ENCODE results near the gene DRC7.

Gene DRC7

DNA sequence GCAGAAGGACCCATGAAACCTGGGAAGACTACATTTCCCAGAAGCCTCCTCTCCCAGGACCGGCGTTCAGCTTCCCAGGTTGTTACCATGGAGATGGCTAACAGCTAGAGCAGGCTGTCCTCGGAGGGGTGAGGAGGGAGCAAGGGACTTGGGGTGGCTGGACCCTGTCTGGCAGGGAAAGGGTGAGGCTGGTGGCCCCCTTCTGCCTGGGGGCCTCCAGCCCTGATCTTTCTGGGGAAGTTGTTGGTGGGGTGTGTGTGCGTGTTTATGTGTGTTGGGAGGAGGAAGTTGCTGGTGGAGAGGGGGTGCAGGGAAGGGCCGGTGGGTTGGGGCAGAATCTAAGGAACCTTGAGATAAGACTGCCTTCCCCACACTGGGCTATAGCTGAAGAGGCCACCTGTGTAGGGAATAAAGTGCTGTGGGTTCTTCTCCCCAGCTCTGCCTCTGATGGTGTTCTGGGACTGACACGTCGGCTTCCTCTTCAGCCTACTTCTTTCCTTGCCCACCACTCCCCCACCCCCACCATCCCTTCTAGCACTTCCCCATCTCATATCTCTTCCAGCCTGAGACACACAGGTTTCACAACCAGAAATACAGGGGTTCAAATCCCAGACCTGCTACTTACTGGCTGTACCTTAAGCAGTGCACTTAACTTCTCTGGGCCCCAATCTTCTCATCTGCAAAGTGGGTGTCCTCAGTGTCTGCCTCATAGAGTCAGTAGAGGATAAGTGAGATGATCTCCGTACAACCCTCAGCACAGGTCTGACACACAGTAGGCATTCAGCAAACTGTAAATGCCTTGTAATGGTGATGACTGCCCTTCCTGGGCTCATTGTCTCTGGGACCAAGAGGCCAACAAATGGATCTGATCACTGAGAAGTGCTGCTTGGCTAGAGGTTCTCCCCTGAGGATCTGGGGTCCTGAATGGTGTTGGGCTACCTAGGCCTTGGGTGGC is at the start of gene DRC7:
DRC7 (plus strand) TSS at position 82 of the 955 bp plus-strand sequence. CDS start 3,144 bp downstream, outside the sequence.
- DNase-seq: peak; percentile 59

GRCh38 chr16:57645169-57645568 is 49.4 kb upstream of the DRC7 start:
- no peak for DNase-seq

DNA sequence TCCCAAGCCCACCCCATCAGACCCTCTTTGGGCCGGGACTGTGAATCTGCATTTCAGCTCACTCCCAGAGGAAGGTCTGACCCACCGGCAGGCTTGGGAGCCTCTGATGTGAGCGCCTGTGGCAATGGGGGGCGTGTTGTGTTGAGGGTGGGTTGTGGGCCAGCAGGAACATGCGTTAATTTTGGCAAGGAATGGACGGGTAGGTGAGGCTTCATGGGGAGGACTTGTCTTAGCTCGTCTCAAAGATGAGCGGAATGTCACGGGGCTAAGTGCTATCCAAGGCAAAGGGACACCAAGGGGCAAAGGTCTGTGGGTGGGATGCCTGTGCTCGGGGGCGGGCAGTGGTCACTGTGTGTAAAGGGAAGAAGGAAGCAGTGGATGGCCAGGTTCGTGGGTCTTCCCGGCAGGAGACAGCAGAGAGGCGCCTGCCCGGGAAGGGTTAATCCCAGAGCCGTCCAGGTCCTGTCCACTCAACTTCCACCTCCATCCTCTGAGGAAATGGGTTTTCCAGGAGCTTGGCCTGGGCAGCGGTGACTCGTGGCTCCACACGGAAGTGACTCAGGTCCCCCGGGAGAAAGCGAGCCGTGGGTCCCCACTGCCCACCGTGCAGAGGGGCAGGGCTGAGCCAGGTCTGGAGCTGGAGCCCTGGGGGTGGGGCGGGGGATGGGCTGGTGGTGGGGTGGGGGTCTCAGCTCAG is 48.8 kb upstream of the DRC7 start:
- DNase-seq: no peak

GRCh38 chr16:57646388-57647039 is 48.1 kb upstream of the DRC7 start:
- DNase-seq: no peak

DNA sequence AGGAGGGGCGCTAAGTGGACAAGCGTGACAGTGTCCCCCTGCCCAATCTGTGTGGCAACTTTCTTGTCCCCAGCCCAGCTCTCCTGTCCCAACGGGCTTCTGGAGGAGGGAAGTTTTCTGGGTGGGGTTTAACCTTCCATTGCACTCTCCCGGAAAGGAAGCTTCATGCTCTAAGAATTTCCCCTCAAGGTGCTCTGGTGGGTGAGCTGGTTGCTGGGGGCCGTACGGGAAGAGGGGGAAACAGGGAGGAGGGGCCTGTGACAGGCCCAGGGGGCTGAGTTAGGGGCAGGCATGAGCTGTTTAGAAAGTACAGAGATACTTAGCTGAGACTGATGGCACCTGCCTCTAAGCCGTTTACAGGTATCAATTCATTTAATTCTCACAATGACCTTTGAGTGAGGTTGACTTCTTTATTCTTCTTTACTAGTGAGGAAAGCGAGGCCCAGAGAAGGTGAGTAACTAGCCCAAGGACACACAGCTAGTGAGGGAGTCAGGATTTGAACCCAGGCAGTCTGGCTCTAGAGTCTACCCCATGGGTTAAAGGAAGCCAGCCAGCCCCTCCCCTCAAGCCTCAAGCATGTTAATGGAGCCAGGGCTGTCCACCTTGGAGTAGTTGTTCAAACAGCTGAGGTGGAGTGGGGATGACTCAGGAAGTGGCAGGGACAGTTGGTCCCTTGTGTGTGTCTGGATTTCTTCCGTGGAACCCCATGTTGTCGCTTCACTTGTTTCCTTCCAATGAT is 47.3 kb upstream of the DRC7 start:
- no peak for DNase-seq

- peak; percentile 49 for DNase-seq
Measured at GRCh38 chr16:57648125-57648524, 46.5 kb upstream of the DRC7 start.

GRCh38 chr16:57648581-57649442 is 45.8 kb upstream of the DRC7 start:
- DNase-seq: peak; percentile 88

- no peak for DNase-seq
Measured at GRCh38 chr16:57649443-57649751, 45.2 kb upstream of the DRC7 start.

DNA sequence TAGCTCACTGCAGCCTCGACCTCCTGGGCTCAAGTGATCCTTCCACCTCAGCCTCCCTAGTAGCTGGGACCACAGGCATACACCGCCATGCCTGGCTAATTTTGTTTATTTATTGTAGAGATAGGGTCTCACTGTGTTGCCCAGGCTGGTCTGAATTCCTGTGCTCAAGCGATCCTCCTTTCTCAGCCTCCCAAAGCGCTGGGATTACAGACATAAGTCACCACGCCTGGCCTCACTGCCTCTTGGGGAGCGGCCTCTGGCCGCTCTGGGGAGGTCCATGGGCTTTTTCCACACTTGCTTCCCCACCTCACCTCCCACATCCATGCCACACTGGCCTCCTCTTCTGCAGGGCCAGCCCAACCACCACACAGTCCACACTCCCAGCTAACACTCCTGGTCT is 44.8 kb upstream of the DRC7 start:
- DNase-seq: no peak

DNA sequence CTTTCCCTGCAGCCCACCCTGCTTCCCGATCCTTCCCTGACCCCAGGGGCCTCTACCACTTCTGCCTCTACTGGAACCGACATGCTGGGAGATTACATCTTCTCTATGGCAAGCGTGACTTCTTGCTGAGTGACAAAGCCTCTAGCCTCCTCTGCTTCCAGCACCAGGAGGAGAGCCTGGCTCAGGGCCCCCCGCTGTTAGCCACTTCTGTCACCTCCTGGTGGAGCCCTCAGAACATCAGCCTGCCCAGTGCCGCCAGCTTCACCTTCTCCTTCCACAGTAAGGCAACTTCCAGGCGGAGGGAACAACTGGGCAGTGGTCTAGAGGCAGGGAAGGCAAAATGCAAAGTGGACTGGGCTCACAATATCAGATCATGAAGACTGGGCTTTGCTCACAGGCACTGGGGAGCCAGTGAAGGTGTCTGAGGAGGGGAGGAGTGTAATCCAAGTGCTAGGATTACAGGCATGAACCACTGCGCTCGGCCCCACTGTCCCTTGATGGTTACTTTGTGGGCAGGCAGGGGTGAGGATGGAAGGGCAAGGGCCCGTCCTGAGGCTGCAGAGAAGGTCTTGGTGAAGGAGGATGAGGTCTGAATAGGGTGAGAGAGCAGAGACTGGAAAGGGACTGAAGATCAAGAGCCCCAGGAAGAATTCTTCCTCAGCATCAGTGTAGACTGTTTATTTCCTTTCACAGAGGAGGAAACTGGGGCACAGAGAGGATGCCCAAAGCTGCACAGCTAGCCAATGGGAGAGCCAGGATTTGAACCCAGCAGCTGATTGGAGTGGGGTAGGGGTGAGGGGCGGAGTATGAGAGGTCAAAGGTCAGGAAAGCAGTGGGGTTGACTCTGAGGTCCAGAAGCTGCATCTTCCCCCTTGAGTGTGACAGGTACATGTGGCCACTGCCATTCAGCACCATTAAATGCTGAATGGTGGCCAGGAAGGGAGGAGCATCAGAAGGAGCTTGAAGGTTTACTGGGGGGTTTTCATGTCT is 43.0 kb upstream of the DRC7 start:
- no peak for DNase-seq

- no peak for DNase-seq
Measured at GRCh38 chr16:57652695-57653471, 41.7 kb upstream of the DRC7 start.

DNA sequence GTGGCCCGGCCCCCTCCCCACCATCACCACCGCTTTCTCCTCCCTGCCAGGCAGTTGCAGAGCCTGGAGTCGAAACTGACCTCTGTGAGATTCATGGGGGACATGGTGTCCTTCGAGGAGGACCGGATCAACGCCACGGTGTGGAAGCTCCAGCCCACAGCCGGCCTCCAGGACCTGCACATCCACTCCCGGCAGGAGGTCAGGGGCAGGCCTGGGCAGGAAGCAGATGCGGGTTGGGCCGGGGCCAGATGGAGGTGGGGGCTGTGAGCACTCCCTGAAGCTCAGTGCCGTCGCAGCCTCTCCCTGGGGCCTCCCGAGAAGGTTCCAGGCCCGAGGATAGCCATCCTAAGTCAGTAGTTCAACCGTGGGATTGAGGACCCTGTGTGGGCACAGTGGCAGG is 40.7 kb upstream of the DRC7 start:
- no peak for DNase-seq

GRCh38 chr16:57656342-57656955 is 38.2 kb upstream of the DRC7 start:
- no peak for DNase-seq

DNA sequence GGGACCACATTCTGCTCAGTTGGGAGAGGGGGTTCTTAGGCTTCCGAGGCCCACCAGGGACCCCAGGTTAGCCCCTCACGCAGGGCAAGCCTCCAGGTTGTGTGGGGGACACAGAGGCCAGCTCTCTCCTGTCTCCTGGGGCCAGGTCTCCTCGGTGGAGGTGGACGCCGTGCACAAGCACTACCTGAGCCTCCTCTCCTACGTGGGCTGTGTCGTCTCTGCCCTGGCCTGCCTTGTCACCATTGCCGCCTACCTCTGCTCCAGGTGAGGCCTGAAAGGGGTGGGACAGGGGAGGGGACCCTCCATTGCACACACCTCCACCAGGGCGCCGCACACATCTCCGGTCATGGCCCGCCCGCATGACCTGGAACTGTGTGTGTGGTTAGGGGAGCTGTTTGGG is 37.4 kb upstream of the DRC7 start:
- DNase-seq: no peak

DNA sequence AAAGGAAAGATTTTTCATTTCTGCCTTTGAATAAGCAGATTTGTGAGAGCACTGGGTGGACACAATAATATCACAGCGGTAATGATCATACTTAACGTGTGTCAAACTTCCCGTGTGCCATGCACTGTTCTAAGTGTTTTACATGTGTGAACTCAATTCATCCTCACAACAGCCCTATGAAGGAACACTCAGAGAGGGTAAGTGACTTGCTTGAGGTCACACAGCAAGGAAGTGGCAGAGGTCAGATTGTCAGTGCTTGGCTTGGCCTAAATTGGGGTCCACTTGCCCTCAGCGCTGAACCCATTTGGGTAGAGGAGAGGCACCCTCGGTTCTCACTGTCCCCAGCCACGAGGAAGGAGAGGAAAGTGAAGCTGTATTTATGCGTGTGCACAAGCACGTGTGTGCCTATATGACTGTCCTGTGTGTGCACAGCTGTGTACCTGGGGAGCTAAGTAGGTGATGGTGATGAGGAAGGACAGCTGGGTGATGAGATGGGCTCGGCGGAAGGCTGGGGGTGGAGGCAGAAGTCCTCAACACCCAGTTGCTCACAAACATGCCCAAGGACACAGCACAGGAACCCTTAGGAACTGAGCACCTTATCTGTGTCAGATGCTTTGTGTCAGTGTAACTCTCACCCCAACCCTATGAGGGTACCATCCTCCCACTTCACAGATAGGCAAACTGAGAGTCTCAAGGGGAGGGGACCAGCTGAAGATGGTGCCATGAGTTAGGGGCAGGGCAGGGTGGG is 36.3 kb upstream of the DRC7 start:
- no peak for DNase-seq

- no peak for DNase-seq
Measured at GRCh38 chr16:57658878-57659674, 35.5 kb upstream of the DRC7 start.

- DNase-seq: no peak
Measured at GRCh38 chr16:57660715-57661463, 33.7 kb upstream of the DRC7 start.
